HepG2 (cell line): ENCODE results near the gene ZNF324B. TPM values are rescaled to one million over a fixed set of nuclear protein-coding genes. Genes with fewer than 3 reads are reported as not detected.
A peak's percentile ranks its signal among the peaks of the same experiment; 100 is the strongest.

Experiments
- CBX1 ChIP-seq: IDR thresholded peaks from one replicate; pipeline ENCODE4 v1.6.1; 2016; ENCODE audit warnings: antibody characterized with exemption, low read depth
- HNF4G ChIP-seq, 2 experiments: sonication (generic) in 1 of 2; formaldehyde crosslinking in 1 of 2; IDR thresholded peaks; 2 replicates each; pipeline versions ENCODE4 v1.4.0 to v1.6.1; 2011 to 2020; ENCODE audit warnings: borderline replicate concordance in 2 of 2, low read depth in 2 of 2, mild to moderate bottlenecking in 2 of 2, low read length in 1 of 2, missing genetic modification reagents in 1 of 2, moderate library complexity in 1 of 2
- RARA ChIP-seq: IDR thresholded peaks from 2 replicates; pipeline ENCODE4 v1.6.1; 2016; ENCODE audit warnings: missing genetic modification reagents, missing compliant biosample characterization
- TGIF2 ChIP-seq: IDR thresholded peaks from 2 replicates; pipeline ENCODE4 v1.6.1; 2016; ENCODE audit warnings: control low read depth, missing compliant biosample characterization
- ZBTB7B ChIP-seq: sonication (generic); formaldehyde crosslinking; IDR thresholded peaks from 2 replicates; pipeline ENCODE4 v1.4.0; 2020; ENCODE audit warnings: missing genetic modification reagents
- ZMAT3 ChIP-seq: sonication (generic); formaldehyde crosslinking; conservative IDR thresholded peaks from 2 replicates; pipeline ENCODE4 v1.7.0; 2021; ENCODE audit warnings: missing genetic modification reagents
- ZNF18 ChIP-seq: sonication (generic); formaldehyde crosslinking; IDR thresholded peaks from 2 replicates; pipeline ENCODE4 v1.8.0; 2022; ENCODE audit warnings: mild to moderate bottlenecking, missing genetic modification reagents; ENCODE audit not compliant: insufficient replicate concordance
- ZNF274 ChIP-seq: sonication (generic); formaldehyde crosslinking; IDR thresholded peaks from 2 replicates; pipeline ENCODE4 v1.5.1; 2020; ENCODE audit warnings: mild to moderate bottlenecking, missing genetic modification reagents
- ZNF34 ChIP-seq: sonication (generic); formaldehyde crosslinking; IDR thresholded peaks from 2 replicates; pipeline ENCODE4 v1.4.0; 2020; ENCODE audit warnings: mild to moderate bottlenecking, missing genetic modification reagents, borderline replicate concordance
- ZNF607 ChIP-seq: sonication (generic); formaldehyde crosslinking; IDR thresholded peaks from 2 replicates; pipeline ENCODE4 v1.5.1; 2020; ENCODE audit warnings: missing genetic modification reagents, mild to moderate bottlenecking, borderline replicate concordance
- ZNF629 ChIP-seq: sonication (generic); formaldehyde crosslinking; conservative IDR thresholded peaks from 2 replicates; pipeline ENCODE4 v1.5.0; 2020; ENCODE audit warnings: missing genetic modification reagents
- ZNF800 ChIP-seq: sonication (generic); formaldehyde crosslinking; IDR thresholded peaks from 2 replicates; pipeline ENCODE4 v1.4.0; 2020; ENCODE audit warnings: missing genetic modification reagents
- polyA plus RNA-seq, 8 experiments: library from polyadenylated mRNA; depleted of rRNA in 3 of 8; stranded (reverse) in 7 of 8; unstranded in 1 of 8; fragments of >200 nt; fragmentation: Illumina TruSeq in 4 of 8; extraction: Trizol in 4 of 8; gene quantifications; 2 replicates each; pipeline versions ENCODE4 v1.2.1 to v1.2.3, GENCODE V29; 2011 to 2016; ENCODE audit warnings: low read depth in 4 of 8, missing spikeins in 1 of 8, mixed read lengths in 1 of 8; ENCODE audit not compliant: insufficient read depth in 1 of 8
- total RNA-seq, 5 experiments: library from RNA; depleted of rRNA; stranded (reverse); fragments of >200 nt; fragmentation: Illumina TruSeq; extraction: Trizol; gene quantifications; 2 replicates each; pipeline ENCODE4 v1.2.3, GENCODE V29; 2016; ENCODE audit warnings: low read depth in 1 of 5
- TF ChIP-seq, protein P1 (sequence below): sonication (generic); formaldehyde crosslinking; IDR thresholded peaks from 2 replicates; pipeline ENCODE4 v1.4.0; 2020; ENCODE audit warnings: missing genetic modification reagents
- TF ChIP-seq, protein P2 (sequence below): sonication (generic); formaldehyde crosslinking; IDR thresholded peaks from 2 replicates; pipeline ENCODE4 v1.4.0; 2020; ENCODE audit warnings: missing genetic modification reagents; ENCODE audit errors: not compliant biosample characterization
- TF ChIP-seq, protein P3 (sequence below): sonication (generic); IDR thresholded peaks from 2 replicates; pipeline ENCODE4 v1.6.1; 2016; ENCODE audit warnings: low read depth, borderline replicate concordance
- TF ChIP-seq, protein P4 (sequence below): sonication (generic); formaldehyde crosslinking; IDR thresholded peaks from 2 replicates; pipeline ENCODE4 v1.4.0; 2020; ENCODE audit warnings: missing genetic modification reagents

ZNF324B gene
- total and polyA plus RNA-seq, 2 of the 13 experiments (the other 11 are each of a cell fraction or from before 2014, with no cell fraction given) = 0.53 to 3.0 TPM

- TF ChIP-seq, protein P1, sequence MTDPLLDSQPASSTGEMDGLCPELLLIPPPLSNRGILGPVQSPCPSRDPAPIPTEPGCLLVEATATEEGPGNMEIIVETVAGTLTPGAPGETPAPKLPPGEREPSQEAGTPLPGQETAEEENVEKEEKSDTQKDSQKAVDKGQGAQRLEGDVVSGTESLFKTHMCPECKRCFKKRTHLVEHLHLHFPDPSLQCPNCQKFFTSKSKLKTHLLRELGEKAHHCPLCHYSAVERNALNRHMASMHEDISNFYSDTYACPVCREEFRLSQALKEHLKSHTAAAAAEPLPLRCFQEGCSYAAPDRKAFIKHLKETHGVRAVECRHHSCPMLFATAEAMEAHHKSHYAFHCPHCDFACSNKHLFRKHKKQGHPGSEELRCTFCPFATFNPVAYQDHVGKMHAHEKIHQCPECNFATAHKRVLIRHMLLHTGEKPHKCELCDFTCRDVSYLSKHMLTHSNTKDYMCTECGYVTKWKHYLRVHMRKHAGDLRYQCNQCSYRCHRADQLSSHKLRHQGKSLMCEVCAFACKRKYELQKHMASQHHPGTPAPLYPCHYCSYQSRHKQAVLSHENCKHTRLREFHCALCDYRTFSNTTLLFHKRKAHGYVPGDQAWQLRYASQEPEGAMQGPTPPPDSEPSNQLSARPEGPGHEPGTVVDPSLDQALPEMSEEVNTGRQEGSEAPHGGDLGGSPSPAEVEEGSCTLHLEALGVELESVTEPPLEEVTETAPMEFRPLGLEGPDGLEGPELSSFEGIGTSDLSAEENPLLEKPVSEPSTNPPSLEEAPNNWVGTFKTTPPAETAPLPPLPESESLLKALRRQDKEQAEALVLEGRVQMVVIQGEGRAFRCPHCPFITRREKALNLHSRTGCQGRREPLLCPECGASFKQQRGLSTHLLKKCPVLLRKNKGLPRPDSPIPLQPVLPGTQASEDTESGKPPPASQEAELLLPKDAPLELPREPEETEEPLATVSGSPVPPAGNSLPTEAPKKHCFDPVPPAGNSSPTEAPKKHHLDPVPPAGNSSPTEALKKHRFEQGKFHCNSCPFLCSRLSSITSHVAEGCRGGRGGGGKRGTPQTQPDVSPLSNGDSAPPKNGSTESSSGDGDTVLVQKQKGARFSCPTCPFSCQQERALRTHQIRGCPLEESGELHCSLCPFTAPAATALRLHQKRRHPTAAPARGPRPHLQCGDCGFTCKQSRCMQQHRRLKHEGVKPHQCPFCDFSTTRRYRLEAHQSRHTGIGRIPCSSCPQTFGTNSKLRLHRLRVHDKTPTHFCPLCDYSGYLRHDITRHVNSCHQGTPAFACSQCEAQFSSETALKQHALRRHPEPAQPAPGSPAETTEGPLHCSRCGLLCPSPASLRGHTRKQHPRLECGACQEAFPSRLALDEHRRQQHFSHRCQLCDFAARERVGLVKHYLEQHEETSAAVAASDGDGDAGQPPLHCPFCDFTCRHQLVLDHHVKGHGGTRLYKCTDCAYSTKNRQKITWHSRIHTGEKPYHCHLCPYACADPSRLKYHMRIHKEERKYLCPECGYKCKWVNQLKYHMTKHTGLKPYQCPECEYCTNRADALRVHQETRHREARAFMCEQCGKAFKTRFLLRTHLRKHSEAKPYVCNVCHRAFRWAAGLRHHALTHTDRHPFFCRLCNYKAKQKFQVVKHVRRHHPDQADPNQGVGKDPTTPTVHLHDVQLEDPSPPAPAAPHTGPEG (CRISPR knock-in tag) = no peak
- TF ChIP-seq ZNF274 = peak; percentile 55; the same call in 1 of the 2 replicates
- TF ChIP-seq ZNF34 (CRISPR knock-in tag) = peak; percentile 62; the same call in 1 of the 2 replicates
- no peak for TF ChIP-seq HNF4G (IDR thresholded peaks at IDR 0.05; ENCODE audit: borderline replicate concordance, low read depth, low read length)
- no peak for TF ChIP-seq HNF4G (CRISPR knock-in tag; IDR thresholded peaks at IDR 0.05; ENCODE audit: borderline replicate concordance, low read depth)
- no peak for TF ChIP-seq ZNF629
- TF ChIP-seq ZNF607 (CRISPR knock-in tag) = peak; percentile 73; the same call in 1 of the 2 replicates
- no peak for TF ChIP-seq CBX1
- TF ChIP-seq TGIF2 (CRISPR knock-in tag) = peak; percentile 75; the same call in 1 of the 2 replicates
- TF ChIP-seq ZNF800 = peak; percentile 79
- TF ChIP-seq, protein P2, sequence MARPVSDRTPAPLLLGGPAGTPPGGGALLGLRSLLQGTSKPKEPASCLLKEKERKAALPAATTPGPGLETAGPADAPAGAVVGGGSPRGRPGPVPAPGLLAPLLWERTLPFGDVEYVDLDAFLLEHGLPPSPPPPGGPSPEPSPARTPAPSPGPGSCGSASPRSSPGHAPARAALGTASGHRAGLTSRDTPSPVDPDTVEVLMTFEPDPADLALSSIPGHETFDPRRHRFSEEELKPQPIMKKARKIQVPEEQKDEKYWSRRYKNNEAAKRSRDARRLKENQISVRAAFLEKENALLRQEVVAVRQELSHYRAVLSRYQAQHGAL (CRISPR knock-in tag) = no peak
- TF ChIP-seq ZMAT3 (CRISPR knock-in tag) = no peak
- 0 out of 2 replicates have a peak, but pooled peaks have one; percentile 30 for TF ChIP-seq ZBTB7B (CRISPR knock-in tag)
- TF ChIP-seq, protein P3, sequence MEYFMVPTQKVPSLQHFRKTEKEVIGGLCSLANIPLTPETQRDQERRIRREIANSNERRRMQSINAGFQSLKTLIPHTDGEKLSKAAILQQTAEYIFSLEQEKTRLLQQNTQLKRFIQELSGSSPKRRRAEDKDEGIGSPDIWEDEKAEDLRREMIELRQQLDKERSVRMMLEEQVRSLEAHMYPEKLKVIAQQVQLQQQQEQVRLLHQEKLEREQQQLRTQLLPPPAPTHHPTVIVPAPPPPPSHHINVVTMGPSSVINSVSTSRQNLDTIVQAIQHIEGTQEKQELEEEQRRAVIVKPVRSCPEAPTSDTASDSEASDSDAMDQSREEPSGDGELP = peak; percentile 14; the same call in 1 of the 2 replicates
- no peak for TF ChIP-seq ZNF18 (CRISPR knock-in tag)
- TF ChIP-seq, protein P4, sequence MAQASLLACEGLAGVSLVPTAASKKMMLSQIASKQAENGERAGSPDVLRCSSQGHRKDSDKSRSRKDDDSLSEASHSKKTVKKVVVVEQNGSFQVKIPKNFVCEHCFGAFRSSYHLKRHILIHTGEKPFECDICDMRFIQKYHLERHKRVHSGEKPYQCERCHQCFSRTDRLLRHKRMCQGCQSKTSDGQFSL = no peak
- TF ChIP-seq RARA = no peak
Measured at GRCh38 chr19:58451358-58452101, at the start of gene ZNF324B (continued).
